ENCODE data around the gene TVP23B. TPM values are rescaled to one million over a fixed set of nuclear protein-coding genes. Genes with fewer than 3 reads are reported as not detected.
"Not testable (repeated sequence)": the region's sequence is repeated elsewhere in the genome, so short reads cannot be mapped to it uniquely, and the experiment has no call there.

The TVP23B gene
- total and polyA plus RNA-seq, 2 of the 13 experiments (the other 11 are each of a cell fraction or from before 2014, with no cell fraction given): 45.1 to 66.5 TPM

DNA sequence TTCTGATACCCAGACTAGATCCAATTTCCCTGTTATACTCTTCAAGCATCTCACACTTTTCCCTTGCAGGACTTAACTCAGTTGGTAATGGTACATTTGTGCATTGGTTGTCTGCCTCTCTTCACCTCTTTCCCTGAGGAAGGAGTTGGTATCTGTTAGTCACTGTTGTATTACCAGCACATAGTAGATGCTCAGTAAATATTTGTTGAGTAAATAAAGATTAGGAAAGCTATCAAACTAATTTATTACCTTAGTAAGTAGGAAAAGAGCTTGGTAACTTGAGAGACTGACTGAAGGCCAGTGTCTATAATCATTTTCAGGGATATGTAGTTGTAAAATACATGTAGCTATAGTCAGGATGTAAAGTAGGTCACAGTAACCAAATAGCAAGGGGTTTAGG, 15.9 kb downstream of the TVP23B start:
- H3K4me1 ChIP-seq (ENCODE audit: insufficient read depth, low read length); H3K9me3 ChIP-seq (ENCODE audit: low read length); ATAC-seq; H3K27ac ChIP-seq (ENCODE audit: extremely low read length, insufficient read depth, low read length); H3K9ac ChIP-seq (ENCODE audit: insufficient read depth, low read depth, low read length); CTCF ChIA-PET (ENCODE audit: low intra/inter-chr PET ratio, low total read pairs); DNase-seq (ENCODE audit: low spot score); in situ Hi-C loops (cut with HindIII; ENCODE audit: extremely low pct_ligation_motif_present, low pct_unique_long_range_greater_than_20kb); H3K4me3 ChIP-seq (replicated peaks in 1 of 3; ENCODE audit: insufficient read depth in 1 of 3, low read depth in 2 of 3, low read length in 3 of 3); H2AFZ ChIP-seq (ENCODE audit: low read length); intact Hi-C loops (cut with micrococcal nuclease; ENCODE audit: unreplicated experiment); POLR2A ChIA-PET; H3K4me2 ChIP-seq (ENCODE audit: low read depth, low read length); H4K20me1 ChIP-seq (ENCODE audit: insufficient read depth, low read length); BruUV-seq (replicated peaks); FAIRE-seq; H3K79me2 ChIP-seq (ENCODE audit: insufficient read depth, low read length); H3K36me3 ChIP-seq (replicated peaks in 1 of 2; ENCODE audit: control insufficient read depth in 1 of 2, insufficient read depth in 2 of 2, low read length in 2 of 2); H3K27me3 ChIP-seq (ENCODE audit: control insufficient read depth in 1 of 2, insufficient read depth in 2 of 2, low read length in 2 of 2): not testable (repeated sequence)

DNA sequence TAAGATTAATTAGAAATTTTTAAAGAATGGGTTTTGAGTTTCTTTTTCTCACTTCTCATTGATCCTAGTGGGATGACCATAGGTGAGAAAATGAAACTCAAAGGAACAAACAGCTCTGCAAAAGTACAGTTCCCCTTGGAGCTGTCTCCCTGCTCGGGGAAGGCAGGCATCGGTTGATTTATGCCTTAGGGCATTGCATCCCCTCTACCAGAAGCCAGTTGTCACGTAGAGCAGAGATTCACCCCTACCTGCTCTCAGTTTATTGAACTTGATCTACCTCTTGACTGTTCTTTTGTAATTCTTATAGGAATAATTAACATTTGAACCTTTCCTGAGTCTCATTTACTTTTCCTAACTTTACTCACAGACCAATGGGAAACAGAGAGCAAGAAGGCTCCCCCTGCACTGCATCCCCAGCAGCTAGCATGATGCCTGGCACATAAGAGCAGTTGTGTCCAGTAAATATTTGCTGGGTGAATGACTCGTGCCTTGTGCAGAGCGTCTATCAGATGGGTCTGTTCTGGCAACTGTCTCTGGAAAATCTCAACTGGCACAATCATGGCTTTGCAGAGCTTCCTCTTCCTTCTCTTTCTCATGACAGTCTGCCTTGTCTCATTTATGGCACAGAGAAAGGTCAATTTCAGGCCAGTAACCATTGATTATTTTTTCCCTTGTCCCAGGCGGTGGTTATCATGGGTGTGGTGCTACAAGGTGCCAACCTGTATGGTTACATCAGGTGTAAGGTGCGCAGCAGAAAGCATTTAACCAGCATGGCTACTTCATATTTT, 22.7 kb downstream of the TVP23B start:
- DNase-seq (ENCODE audit: low spot score); ATAC-seq; intact Hi-C loops (cut with micrococcal nuclease; ENCODE audit: unreplicated experiment); H3K79me2 ChIP-seq (ENCODE audit: insufficient read depth, low read length); H4K20me1 ChIP-seq (ENCODE audit: insufficient read depth, low read length); H3K9ac ChIP-seq (ENCODE audit: insufficient read depth, low read depth, low read length); H3K4me2 ChIP-seq (ENCODE audit: low read depth, low read length); H3K4me1 ChIP-seq (ENCODE audit: insufficient read depth, low read length); BruUV-seq (replicated peaks); CTCF ChIA-PET (ENCODE audit: low intra/inter-chr PET ratio, low total read pairs); H2AFZ ChIP-seq (ENCODE audit: low read length); in situ Hi-C loops (cut with HindIII; ENCODE audit: extremely low pct_ligation_motif_present, low pct_unique_long_range_greater_than_20kb); POLR2A ChIA-PET; H3K36me3 ChIP-seq (replicated peaks in 1 of 2; ENCODE audit: control insufficient read depth in 1 of 2, insufficient read depth in 2 of 2, low read length in 2 of 2); H3K9me3 ChIP-seq (ENCODE audit: low read length); H3K27ac ChIP-seq (ENCODE audit: extremely low read length, insufficient read depth, low read length); H3K27me3 ChIP-seq (ENCODE audit: control insufficient read depth in 1 of 2, insufficient read depth in 2 of 2, low read length in 2 of 2); H3K4me3 ChIP-seq (replicated peaks in 1 of 3; ENCODE audit: insufficient read depth in 1 of 3, low read depth in 2 of 3, low read length in 3 of 3); FAIRE-seq: not testable (repeated sequence)
- 98% methylated on average over 6 of the region's 7 CpGs for WGBS (ENCODE audit: low lambda C conversion rate)

- H3K27ac ChIP-seq (ENCODE audit: extremely low read length, insufficient read depth, low read length); DNase-seq (ENCODE audit: low spot score); H3K9me3 ChIP-seq (ENCODE audit: low read length); H2AFZ ChIP-seq (ENCODE audit: low read length); in situ Hi-C loops (cut with HindIII; ENCODE audit: extremely low pct_ligation_motif_present, low pct_unique_long_range_greater_than_20kb); H3K27me3 ChIP-seq (ENCODE audit: control insufficient read depth in 1 of 2, insufficient read depth in 2 of 2, low read length in 2 of 2); POLR2A ChIA-PET; H3K79me2 ChIP-seq (ENCODE audit: insufficient read depth, low read length); H4K20me1 ChIP-seq (ENCODE audit: insufficient read depth, low read length); H3K4me2 ChIP-seq (ENCODE audit: low read depth, low read length); ATAC-seq; H3K36me3 ChIP-seq (replicated peaks in 1 of 2; ENCODE audit: control insufficient read depth in 1 of 2, insufficient read depth in 2 of 2, low read length in 2 of 2); FAIRE-seq; H3K9ac ChIP-seq (ENCODE audit: insufficient read depth, low read depth, low read length); H3K4me3 ChIP-seq (replicated peaks in 1 of 3; ENCODE audit: insufficient read depth in 1 of 3, low read depth in 2 of 3, low read length in 3 of 3); BruUV-seq (replicated peaks); H3K4me1 ChIP-seq (ENCODE audit: insufficient read depth, low read length): not testable (repeated sequence)
- CTCF ChIA-PET (ENCODE audit: low intra/inter-chr PET ratio, low total read pairs): interaction anchor here (1.2 kb wide), 1 partner anchor 135 kb away, joined by 5 read pairs; no protein-coding TSS in a partner anchor
- WGBS (ENCODE audit: low lambda C conversion rate): 3% methylated on average over 3 of the region's 3 CpGs
- intact Hi-C loops (cut with micrococcal nuclease; ENCODE audit: unreplicated experiment): loop anchor here (10.0 kb wide), 1 partner anchor 139 kb away; the partner anchor contains the start of gene SLC5A10
Observed at GRCh38 chr17:18815924-18816323, 34.9 kb downstream of the TVP23B start.
